ENCODE data around the gene P2RX4.
"Not testable (repeated sequence)": the region's sequence is repeated elsewhere in the genome, so short reads cannot be mapped to it uniquely, and the experiment has no call there.

The P2RX4 gene

GRCh38 chr12:121279507-121279915, 69.6 kb downstream of the P2RX4 start:
- DNase-seq, result no peak

GRCh38 chr12:121280531-121280930, 70.6 kb downstream of the P2RX4 start:
- not testable (repeated sequence) for DNase-seq

GRCh38 chr12:121281116-121281515, 71.2 kb downstream of the P2RX4 start:
- DNase-seq, result not testable (repeated sequence)

GRCh38 chr12:121282072-121282742, 72.3 kb downstream of the P2RX4 start:
- no peak for DNase-seq

GRCh38 chr12:121282910-121283309, 73.0 kb downstream of the P2RX4 start:
- DNase-seq, result not testable (repeated sequence)

- DNase-seq, result no peak
These were observed 73.5 kb downstream of the P2RX4 start for GRCh38 chr12:121283388-121283787.

Data from activated CD4-positive, alpha-beta T cell treated with anti-CD3 and anti-CD28 coated beads, Interleukin-2, amount 50 U/mL, for 4 hours (primary cell).